HG02623 (cell line): Measurements from ENCODE around the gene RRAGA.
"Not testable (repeated sequence)": the region's sequence is repeated elsewhere in the genome, so short reads cannot be mapped to it uniquely, and the experiment has no call there.

ENCODE experiments used
- ATAC-seq: cut with Tn5 transposase; IDR thresholded peaks from one replicate; pipeline ENCODE4 v1.9.1; 2021; ENCODE audit warnings: moderate library complexity; ENCODE audit not compliant: unreplicated experiment

Gene RRAGA

GRCh38 chr9:19074836-19075235 is 25.6 kb downstream of the RRAGA start:
- ATAC-seq = no peak

GRCh38 chr9:19085295-19085694 is 36.1 kb downstream of the RRAGA start:
- ATAC-seq = no peak

GRCh38 chr9:19087106-19088000 is 38.1 kb downstream of the RRAGA start:
- no peak for ATAC-seq

- not testable (repeated sequence) for ATAC-seq
Observed at GRCh38 chr9:19097431-19097830, 48.2 kb downstream of the RRAGA start.
